ENCODE measurements around the gene MAFF. TPM values are rescaled to one million over a fixed set of nuclear protein-coding genes. Genes with fewer than 3 reads are reported as not detected.

MAFF gene
- total RNA-seq, 1 experiment from 2014 or later: 5.8 TPM

DNA sequence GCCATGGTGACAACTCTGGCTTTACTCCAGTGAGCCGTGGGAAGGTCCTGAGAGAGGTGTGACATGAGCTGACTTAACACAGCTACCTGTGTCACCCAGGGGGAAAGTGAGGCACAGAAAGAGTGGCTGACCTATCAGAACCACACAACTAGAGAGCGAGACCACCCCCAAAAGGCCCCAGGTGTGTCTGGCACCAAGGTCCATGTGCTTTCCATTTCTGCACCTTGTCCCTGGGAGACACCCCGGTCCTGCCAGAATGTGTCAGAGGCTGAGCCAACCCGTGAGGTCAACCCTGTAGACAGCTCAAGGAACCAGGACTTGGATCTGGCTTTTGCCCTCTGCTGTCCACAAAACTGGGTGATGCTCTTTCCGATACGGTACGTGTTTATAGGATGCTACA is 9.8 kb downstream of the MAFF start:
- H3K36me3 Mint-ChIP-seq (ENCODE audit: insufficient read depth in 1 of 3, low read depth in 3 of 3): peaks cover 3 to 6% (median 4%) of the 10 kb centered on the region in 3 experiments
- Histone ChIP-seq H2BK120ac (ENCODE audit: low read depth, low read length, poor library complexity, severe bottlenecking) (no peak overlapping the region), H3K4me1 (ENCODE audit: insufficient read depth, low read length) (no peaks in the 10 kb centered on the region), H3K4me2 (ENCODE audit: insufficient read depth, insufficient read length, low read length) (no peak overlapping the region), H3K9ac (ENCODE audit: extremely low read depth, insufficient read length, low read length) (no peak overlapping the region), H3K27me3 (ENCODE audit: insufficient read depth, low read length) (no peaks in the 10 kb centered on the region; the same call in 1 of the 2 replicates), H3K79me2 (ENCODE audit: insufficient read depth, low read length) (no peaks in the 10 kb centered on the region), H3K27ac (ENCODE audit: insufficient read length, low read depth, low read length) (no peak overlapping the region), H2BK12ac (ENCODE audit: insufficient read length, low read depth, low read length) (no peak overlapping the region), H4K20me1 (ENCODE audit: control insufficient read depth, insufficient read depth, insufficient read length) (no peaks in the 10 kb centered on the region), H2BK15ac (ENCODE audit: low read depth, low read length) (no peak overlapping the region), H3K14ac (ENCODE audit: insufficient read depth, low read length) (no peak overlapping the region), H3K18ac (ENCODE audit: insufficient read length, low read depth, low read length) (no peak overlapping the region), H3K23me2 (ENCODE audit: insufficient read length, low read depth, low read length, poor library complexity, severe bottlenecking) (peaks cover 3% of the 10 kb centered on the region), H2BK20ac (ENCODE audit: low read depth, low read length, poor library complexity, severe bottlenecking) (no peak overlapping the region), H3T11ph (ENCODE audit: low read length) (no peak overlapping the region), H2AFZ (ENCODE audit: low read length) (no peak overlapping the region), H4K91ac (ENCODE audit: insufficient read length, low read depth, low read length) (no peak overlapping the region), H2BK5ac (ENCODE audit: insufficient read length, low read length) (no peak overlapping the region), H3K56ac (ENCODE audit: insufficient read length, low read depth, low read length) (no peak overlapping the region), H3K79me1 (ENCODE audit: insufficient read depth, low read depth, low read length, poor library complexity, severe bottlenecking) (no peaks in the 10 kb centered on the region), H4K8ac (replicated peaks; ENCODE audit: insufficient read length, low read depth, low read length) (no peak overlapping the region), H3K9me3 (ENCODE audit: control insufficient read depth, low read depth, low read length) (no peaks in the 10 kb centered on the region), H4K5ac (ENCODE audit: insufficient read length, low read depth, low read length) (no peak overlapping the region), H2AK5ac (ENCODE audit: insufficient read length, low read length) (no peak overlapping the region), H3K4ac (ENCODE audit: low read depth, low read length) (no peak overlapping the region), H3K23ac (ENCODE audit: insufficient read length, low read depth, low read length) (no peak overlapping the region)
- peaks cover 22% of the 10 kb centered on the region for H3K27me3 Mint-ChIP-seq (ENCODE audit: low read depth)
- no peak overlapping the region for H3K4me3 Mint-ChIP-seq
- no CpG with 5 or more reads among the region's 7 CpGs for WGBS (ENCODE audit: extremely low coverage, insufficient read length, low lambda C conversion rate)
- H3K4me1 Mint-ChIP-seq: peaks cover 12 to 24% of the 10 kb centered on the region in 2 experiments
- TF ChIP-seq, protein P1, sequence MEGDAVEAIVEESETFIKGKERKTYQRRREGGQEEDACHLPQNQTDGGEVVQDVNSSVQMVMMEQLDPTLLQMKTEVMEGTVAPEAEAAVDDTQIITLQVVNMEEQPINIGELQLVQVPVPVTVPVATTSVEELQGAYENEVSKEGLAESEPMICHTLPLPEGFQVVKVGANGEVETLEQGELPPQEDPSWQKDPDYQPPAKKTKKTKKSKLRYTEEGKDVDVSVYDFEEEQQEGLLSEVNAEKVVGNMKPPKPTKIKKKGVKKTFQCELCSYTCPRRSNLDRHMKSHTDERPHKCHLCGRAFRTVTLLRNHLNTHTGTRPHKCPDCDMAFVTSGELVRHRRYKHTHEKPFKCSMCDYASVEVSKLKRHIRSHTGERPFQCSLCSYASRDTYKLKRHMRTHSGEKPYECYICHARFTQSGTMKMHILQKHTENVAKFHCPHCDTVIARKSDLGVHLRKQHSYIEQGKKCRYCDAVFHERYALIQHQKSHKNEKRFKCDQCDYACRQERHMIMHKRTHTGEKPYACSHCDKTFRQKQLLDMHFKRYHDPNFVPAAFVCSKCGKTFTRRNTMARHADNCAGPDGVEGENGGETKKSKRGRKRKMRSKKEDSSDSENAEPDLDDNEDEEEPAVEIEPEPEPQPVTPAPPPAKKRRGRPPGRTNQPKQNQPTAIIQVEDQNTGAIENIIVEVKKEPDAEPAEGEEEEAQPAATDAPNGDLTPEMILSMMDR (conservative IDR thresholded peaks at IDR 0.05): no peak
- H3K27ac Mint-ChIP-seq: no peak overlapping the region
- H3K9me3 Mint-ChIP-seq: peaks cover 0 to 2% of the 10 kb centered on the region in 2 experiments; a peak in 1 of 5 replicates
- no peak for DNase-seq
